ENCODE data around the gene DNAJC15. TPM values are rescaled to one million over a fixed set of nuclear protein-coding genes. Genes with fewer than 3 reads are reported as not detected.

DNAJC15 gene
- total RNA-seq = 17.0 TPM
- long read RNA-seq, full-length matches to known transcripts = 52 of 57 reads
- long read RNA-seq, partial matches to known transcripts = 2 of 57 reads
- long read RNA-seq, other reads (novel, unspliced or antisense) = 3 of 57 reads

- no peaks in the 10 kb centered on the region for H3K9me3 ChIP-seq
- H3K4me3 ChIP-seq = peak within 1 kb of the TSS; percentile 77
- peak; percentile 96 to 97 for ATAC-seq
- H3K27ac ChIP-seq = peak within 1 kb of the TSS; percentile 88
- DNase-seq = peak; percentile 92
- H3K36me3 ChIP-seq = peaks cover 10% of the 10 kb centered on the region
- TF ChIP-seq CTCF (IDR thresholded peaks at IDR 0.05) = peak; percentile 28
- intact Hi-C loops (cut with DNase I) = no loop called here
- H3K4me1 ChIP-seq = peaks cover 27% of the 10 kb centered on the region
- H3K27me3 ChIP-seq (ENCODE audit: low read depth) = no peaks in the 10 kb centered on the region
Observed at GRCh38 chr13:43023289-43023963, at the start of gene DNAJC15. TSS of gene DNAJC15 (plus strand) at chr13:43023586. CDS start at chr13:43023627, 41 bp downstream.

DNA sequence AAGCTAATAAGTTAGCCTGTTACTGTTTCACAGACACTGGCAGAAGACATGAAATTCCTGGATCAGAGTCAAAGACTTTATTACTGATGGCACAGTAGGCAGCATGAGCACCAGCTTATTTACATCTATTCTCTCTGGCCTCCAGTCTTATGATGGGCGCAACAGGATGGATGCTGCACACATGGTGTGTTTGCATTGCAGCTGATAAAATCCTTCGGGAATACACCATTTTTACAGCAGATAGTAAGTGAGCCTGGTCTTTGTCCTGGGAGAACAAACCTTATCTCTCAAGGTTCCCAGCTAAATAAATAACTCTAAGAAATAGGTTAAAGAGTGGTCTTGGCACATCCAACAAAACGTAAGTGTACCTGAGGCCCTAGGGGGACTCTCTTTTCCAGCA, 47.3 kb upstream of the DNAJC15 start:
- Histone ChIP-seq H3K27ac (no peak overlapping the region), H3K27me3 (ENCODE audit: low read depth) (no peaks in the 10 kb centered on the region), H3K4me3 (no peak overlapping the region), H3K36me3 (no peaks in the 10 kb centered on the region), H3K9me3 (no peaks in the 10 kb centered on the region), H3K4me1 (peaks cover 2% of the 10 kb centered on the region)
- intact Hi-C loops (cut with DNase I) = no loop called here
- no peak for ATAC-seq
- DNase-seq = no peak
- no peak for TF ChIP-seq CTCF (IDR thresholded peaks at IDR 0.05)

DNA sequence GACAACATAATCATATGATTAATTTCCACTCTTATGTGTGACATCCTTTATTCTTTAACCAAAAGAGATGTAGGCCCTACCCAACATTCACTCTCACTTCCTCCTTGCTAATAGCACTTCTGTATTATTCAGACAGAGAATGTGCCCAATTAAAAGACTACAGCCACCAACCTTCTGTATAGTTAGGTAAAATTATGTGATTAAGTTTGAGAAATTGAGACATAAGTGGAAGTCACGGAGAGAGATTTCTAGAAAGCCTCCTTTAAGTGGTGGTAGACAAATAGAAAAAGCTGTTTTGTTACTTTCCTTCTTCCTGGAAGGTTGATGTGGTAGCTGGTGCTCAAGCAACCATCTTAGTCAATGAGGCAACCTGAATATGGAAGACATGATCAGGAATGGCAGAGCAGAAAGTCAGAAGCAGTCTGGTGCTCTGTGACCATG, 46.1 kb upstream of the DNAJC15 start:
- no peaks in the 10 kb centered on the region for H3K27me3 ChIP-seq (ENCODE audit: low read depth)

DNA sequence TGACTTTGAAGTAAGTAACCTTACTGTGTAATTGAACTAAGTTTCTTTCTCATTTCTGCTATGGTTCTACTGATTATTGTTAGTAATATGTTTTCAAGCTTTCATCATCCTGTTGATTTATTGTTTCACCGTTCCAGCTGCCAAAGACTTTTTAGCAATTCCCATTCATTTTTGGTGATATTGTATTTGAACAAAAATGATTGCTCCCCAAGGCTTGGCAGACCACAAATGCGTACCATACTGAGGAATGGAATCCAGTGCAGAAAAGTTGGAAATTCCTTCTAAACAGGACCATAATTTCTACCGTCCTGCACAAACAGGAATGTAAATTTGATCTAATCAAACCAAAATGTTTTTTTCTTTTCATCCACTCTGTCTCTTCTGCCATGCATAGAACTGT, 42.1 kb upstream of the DNAJC15 start:
- ATAC-seq (no peak), DNase-seq (no peak)
- Histone ChIP-seq H3K27me3 (ENCODE audit: low read depth) (no peaks in the 10 kb centered on the region), H3K36me3 (no peaks in the 10 kb centered on the region), H3K4me3 (no peak overlapping the region), H3K27ac (no peak overlapping the region), H3K4me1 (peaks cover 21% of the 10 kb centered on the region), H3K9me3 (no peaks in the 10 kb centered on the region)
- no peak for TF ChIP-seq CTCF (IDR thresholded peaks at IDR 0.05)
- intact Hi-C loops (cut with DNase I) = no loop called here

More for the DNA sequence above, 46.1 kb upstream of the DNAJC15 start:
- intact Hi-C loops (cut with DNase I) = no loop called here
- Histone ChIP-seq H3K9me3 (no peaks in the 10 kb centered on the region), H3K4me3 (no peak overlapping the region), H3K4me1 (peaks cover 7% of the 10 kb centered on the region), H3K36me3 (no peaks in the 10 kb centered on the region), H3K27ac (no peak overlapping the region)
- ATAC-seq = peak in 1 of 2 donors; percentile 38
- DNase-seq = no peak
- TF ChIP-seq CTCF (IDR thresholded peaks at IDR 0.05) = no peak

DNA sequence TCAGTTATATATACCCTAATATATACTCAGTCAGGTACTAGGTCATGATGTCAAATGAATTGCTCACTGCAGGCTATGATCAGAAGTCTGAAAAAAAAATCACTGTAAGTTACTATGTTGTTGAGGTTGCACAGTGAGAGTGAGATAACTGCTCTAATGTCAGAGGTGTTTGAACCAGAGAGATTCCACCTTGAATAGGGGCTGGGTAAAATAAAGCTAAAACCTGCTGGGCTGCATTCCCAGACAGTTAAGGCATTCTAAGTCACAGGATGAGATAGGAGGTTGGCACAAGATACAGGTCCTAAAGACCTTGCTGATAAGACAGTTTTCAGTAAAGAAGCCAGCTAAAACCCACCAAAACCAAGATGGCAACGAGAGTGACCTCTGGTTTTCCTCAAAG, 41.5 kb upstream of the DNAJC15 start:
- Histone ChIP-seq H3K4me1 (peaks cover 21% of the 10 kb centered on the region), H3K36me3 (no peaks in the 10 kb centered on the region), H3K27ac (no peak overlapping the region), H3K4me3 (no peak overlapping the region), H3K9me3 (no peaks in the 10 kb centered on the region), H3K27me3 (ENCODE audit: low read depth) (no peaks in the 10 kb centered on the region)
- TF ChIP-seq CTCF (IDR thresholded peaks at IDR 0.05) = no peak
- intact Hi-C loops (cut with DNase I) = no loop called here
- ATAC-seq (peak in 1 of 2 donors; percentile 21), DNase-seq (no peak)
